Activated T-cell treated with anti-CD3 and anti-CD28 coated beads for 48 hours (primary cell): Measurements from ENCODE around the gene BCAR1.
"Not testable (repeated sequence)": the region's sequence is repeated elsewhere in the genome, so short reads cannot be mapped to it uniquely, and the experiment has no call there.

ENCODE experiments used
- DNase-seq: peaks from one replicate; pipeline ENCODE4 v3.0.0-alpha.2; 2020; ENCODE audit warnings: low read depth

The BCAR1 gene

GRCh38 chr16:75225092-75225491 lies 26.3 kb downstream of the BCAR1 start:
- no peak for DNase-seq

- DNase-seq: no peak
These were observed 26.9 kb downstream of the BCAR1 start for GRCh38 chr16:75224306-75225082.

DNA sequence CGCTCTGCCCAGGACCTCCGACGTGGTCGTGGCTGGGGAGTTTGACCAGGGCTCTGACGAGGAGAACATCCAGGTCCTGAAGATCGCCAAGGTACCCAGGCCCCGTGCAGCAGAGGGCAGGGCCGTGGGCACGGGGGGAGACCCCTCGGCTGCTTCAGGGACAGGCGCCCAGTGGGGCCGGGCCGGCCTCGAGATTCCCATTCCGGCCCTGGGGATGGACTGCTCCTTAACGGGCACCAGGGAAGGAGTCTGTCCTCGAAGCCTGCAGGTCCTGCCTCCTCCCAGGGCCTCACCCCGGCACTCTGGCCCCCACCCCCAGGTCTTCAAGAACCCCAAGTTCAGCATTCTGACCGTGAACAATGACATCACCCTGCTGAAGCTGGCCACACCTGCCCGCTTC lies 28.3 kb downstream of the BCAR1 start:
- DNase-seq: not testable (repeated sequence)

DNA sequence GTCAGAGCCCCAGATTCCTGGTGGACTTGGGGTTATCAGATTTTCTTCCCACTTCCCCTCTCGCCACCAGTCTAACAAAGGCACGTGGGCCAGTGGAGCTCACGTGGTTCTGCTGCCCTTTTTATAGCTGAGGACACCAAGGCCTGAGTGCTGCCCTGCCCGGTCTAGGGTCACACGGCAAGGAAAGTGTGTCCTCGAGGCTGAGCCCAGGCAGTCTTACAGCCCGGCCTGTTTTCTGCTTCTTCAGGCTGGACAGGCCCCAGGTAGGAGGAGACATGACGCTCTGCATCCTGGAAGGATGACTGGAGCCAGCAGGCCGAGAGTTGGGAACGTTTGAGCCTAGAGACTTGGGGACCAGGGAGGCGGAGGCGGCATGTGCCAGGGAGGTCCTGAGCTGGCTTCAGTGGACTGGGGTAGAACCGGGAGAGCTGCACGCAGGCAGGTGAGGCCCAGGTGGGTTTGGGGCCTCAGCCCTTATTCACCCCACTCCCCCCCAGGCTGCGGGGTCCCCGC lies 29.1 kb downstream of the BCAR1 start:
- DNase-seq: no peak

- no peak for DNase-seq
These were observed 31.6 kb downstream of the BCAR1 start for GRCh38 chr16:75219838-75220237.

DNA sequence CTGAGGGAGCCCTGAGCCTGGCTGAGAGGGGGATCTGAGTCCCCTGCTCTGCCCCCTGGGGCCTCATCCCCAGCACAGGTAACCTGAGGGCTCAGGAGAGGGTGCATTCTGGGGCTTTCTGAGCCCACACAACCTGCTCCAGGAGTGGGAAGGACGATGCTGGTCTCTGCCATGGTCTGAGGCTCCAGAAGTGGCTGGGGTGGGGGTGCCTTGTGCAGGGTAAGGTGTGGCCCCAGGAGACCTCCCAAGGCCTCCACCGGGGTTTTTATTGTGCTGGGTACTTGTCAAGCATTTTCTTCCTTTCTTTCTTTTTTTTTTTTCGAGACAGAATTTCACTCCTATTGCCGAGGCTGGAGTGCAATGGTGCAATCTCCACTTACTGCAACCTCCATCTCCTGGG lies 32.3 kb downstream of the BCAR1 start:
- no peak for DNase-seq

- DNase-seq: no peak
These were observed 33.0 kb downstream of the BCAR1 start, which contains the start of gene CTRB1 for GRCh38 chr16:75218256-75219076. Gene CTRB1 (plus strand): TSS chr16:75218988. CDS start chr16:75219008, 20 bp downstream.

- DNase-seq: no peak
These were observed 34.0 kb downstream of the BCAR1 start for GRCh38 chr16:75217389-75217851.

DNA sequence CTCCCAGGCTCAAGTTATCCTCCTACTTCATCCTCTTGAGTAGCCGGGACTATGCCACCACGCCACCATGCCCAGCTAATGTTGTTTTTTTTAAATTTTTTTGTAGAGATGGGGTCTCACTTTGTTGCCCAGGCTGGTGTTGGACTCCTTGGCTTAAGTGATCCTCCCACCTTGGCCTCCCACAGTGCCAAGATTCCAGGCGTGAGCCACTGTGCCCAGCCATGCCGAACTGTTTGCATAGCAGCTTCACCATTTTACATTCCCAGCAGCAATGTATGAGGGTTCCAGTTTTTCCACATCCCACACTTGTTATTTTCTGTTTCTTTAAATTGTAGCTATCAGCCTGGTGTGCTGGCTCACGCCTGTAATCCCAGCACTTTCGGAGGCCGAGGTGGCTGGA lies 34.8 kb downstream of the BCAR1 start:
- no peak for DNase-seq

DNA sequence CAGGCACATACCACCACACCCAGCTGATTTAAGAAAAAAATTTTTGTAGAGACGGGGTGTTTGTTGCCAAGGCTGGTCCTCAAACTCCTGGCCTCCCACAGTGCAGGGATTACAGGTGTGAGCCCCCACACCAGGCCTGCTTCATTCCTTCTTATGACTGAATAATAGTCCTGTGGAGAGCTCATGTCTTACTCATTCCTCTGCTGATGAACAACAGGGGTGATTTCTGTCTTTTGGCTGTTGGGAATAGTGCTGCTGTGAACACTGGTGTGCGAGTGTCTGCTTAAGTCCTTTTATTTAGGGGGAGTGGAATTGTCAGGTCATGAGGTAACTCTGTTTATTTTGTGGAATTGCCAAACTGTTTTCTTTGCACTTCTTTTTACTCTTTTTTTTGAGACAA lies 35.3 kb downstream of the BCAR1 start:
- DNase-seq: no peak

DNA sequence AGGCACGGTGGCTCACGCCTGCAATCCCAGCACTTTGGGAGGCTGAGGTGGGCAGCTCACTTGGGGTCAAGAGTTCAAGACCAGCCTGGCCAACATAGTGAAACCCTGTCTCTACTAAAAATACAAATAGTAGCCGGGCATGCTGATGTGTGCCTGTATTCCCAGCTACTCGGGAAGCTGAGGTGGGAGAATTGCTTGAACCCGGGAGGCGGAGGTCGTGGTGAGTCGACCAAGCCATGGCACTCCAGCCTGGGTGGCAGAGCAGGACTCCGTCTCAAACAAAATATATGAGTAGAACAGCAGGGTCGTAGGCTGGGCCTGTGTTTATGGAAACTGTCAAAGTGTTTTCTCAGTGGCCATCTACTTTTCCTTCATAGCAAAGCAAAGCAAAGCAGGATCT lies 40.1 kb downstream of the BCAR1 start:
- not testable (repeated sequence) for DNase-seq

DNA sequence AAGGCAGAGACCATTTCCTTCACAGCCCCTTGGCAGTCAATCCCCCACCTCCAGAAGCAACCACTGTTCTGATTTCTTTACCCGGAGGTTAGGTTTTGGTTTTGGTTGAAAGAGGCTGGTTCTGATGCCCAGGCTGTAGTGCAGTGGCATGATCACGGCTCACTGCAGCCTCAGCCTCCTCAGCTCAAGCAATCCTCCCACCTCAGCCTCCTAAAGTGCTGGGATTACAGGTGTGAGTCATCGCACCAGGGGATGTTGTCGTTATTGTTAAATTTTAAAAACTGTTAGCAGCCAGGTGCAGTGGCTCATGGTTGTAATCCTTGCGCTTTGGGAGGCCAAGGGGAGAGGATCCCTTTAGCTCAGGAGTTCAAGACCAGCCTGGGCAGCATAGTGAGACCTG lies 41.5 kb downstream of the BCAR1 start:
- DNase-seq: no peak

DNA sequence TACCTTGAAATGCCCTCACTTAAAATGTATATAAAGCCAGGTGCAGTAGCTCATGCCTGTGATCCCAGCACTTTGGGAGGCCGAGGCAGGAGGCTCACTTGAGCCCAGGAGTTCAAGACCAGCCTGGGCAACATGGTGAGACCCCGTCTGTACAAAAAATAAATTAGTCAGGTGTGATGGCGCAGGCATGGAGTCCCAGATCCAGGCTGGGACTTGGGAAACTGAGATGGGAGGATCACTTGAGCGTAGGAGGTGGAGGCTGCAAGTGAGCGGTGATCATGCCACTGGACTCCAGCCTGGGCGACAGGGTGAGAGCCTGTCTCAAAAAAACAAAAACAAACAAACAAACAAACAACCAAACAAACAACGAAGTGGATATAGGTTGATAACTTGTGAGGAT lies 41.9 kb downstream of the BCAR1 start:
- not testable (repeated sequence) for DNase-seq

DNA sequence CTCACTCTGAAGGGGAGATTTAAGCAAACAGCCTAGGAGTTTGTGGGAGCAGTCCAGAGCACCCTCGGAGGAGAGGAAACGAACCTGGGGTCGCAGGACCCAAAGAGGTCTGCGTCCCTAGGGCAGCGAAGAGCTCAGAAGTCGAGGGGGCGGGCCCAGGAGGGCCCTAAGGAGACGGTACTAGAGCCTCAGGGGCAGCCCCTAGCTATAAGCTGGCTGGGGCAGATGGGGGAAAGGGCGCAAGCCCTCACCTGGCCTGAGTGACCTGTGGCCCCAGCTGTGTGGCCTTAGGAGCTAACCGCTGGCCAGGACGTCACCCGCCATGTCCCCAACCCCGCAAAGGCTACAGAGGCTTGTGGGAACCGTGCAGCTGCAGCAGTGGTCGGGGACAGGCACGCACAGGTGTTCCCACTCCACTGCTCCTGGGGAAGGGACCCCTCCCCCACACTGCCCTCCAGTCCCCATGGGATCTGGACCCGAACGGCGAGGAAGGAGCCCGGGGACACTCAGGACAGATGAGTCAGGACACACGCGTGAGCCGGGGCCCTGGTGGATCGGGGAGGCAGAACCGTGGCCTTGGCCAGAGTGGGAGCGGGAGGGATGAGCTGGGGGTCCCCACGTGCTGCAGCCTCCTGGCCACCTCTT lies 42.4 kb downstream of the BCAR1 start:
- no peak for DNase-seq

DNA sequence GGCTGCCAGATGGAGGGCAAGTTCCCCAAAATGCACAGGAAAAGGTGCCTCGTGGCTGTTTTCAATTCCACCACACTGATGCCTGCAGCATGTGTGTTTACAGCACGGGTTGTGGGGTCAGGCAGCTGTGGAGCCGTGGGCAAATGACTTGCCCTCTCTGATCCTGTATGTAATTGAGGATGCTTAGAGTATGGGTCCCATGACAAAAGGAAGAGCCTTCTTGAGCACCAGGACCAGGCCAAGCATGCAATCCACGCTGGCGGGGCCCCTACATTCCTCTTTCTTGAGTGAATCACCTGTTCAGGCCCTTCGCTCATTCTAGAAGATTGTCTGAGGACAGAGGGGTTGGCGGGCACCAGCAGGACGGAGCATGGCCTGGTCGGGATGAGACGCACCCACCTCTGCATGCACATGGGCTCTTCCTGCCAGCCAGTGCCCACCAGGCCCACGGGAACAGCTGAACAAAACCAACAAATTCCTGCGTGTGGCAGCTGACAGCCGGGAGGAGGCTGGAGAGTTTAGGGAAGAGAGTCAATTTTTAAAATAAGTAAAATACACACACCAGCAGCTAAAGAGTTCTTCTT lies 43.1 kb downstream of the BCAR1 start:
- no peak for DNase-seq

DNA sequence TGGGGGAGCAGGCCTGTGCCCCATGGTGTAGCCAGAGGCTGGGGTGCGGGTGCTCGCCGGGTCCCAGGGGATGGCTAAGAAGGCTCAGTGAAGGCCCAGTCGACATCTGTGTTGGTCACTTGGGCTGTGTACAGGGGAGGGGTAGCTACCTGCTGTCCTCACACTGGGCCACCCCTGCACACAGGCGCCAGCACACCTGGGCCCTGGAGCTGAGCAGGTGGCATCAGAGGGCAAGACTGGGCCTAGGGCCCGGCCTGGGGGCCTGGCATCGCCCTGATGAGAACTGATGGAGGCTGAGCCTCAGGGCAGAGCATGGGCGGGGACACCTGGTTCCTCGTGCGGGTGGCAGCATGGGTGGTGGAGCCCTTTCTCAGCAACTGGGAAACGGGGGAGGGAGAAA lies 43.6 kb downstream of the BCAR1 start:
- DNase-seq: no peak

- DNase-seq: no peak
These were observed 44.5 kb downstream of the BCAR1 start, which contains the start of gene CTRB2 for GRCh38 chr16:75206749-75207451. Gene CTRB2 (minus strand): TSS chr16:75207161. CDS start chr16:75207141, 20 bp downstream.

- not testable (repeated sequence) for DNase-seq
These were observed 45.3 kb downstream of the BCAR1 start for GRCh38 chr16:75205961-75206748.

- DNase-seq: not testable (repeated sequence)
These were observed 46.0 kb downstream of the BCAR1 start for GRCh38 chr16:75205438-75205837.

GRCh38 chr16:75204905-75205304 lies 46.5 kb downstream of the BCAR1 start:
- not testable (repeated sequence) for DNase-seq

- no peak for DNase-seq
These were observed 47.0 kb downstream of the BCAR1 start for GRCh38 chr16:75204410-75204758.
